GM23248 (cell line): ENCODE data around the gene SLITRK5.

Experiments
- EZH2 ChIP-seq: fragments of 200-600 bp; sonication (generic); IDR thresholded peaks from 2 replicates; pipeline ENCODE4 v1.6.1; 2018; ENCODE audit warnings: antibody characterized with exemption, mild to moderate bottlenecking; ENCODE audit not compliant: insufficient read depth, poor library complexity, severe bottlenecking
- EZH2phosphoT487 ChIP-seq: fragments of 200-600 bp; sonication (generic); IDR thresholded peaks from 2 replicates; pipeline ENCODE4 v1.6.1; 2018; ENCODE audit warnings: antibody characterized with exemption, moderate library complexity, mild to moderate bottlenecking, low read depth; ENCODE audit not compliant: insufficient read depth

GRCh38 chr13:87661471-87661870 lies 9.7 kb upstream of the SLITRK5 start:
- no peak for TF ChIP-seq EZH2
- no peak for TF ChIP-seq EZH2phosphoT487
